Measurements from ENCODE around the gene CEP95.

CEP95 gene

GRCh38 chr17:64519601-64520000 lies 12.8 kb downstream of the CEP95 start:
- Histone ChIP-seq H2AFZ (ENCODE audit: insufficient read depth, low read length, poor library complexity) (no peak overlapping the region), H2BK12ac (ENCODE audit: low read length) (no peak overlapping the region), H4K12ac (ENCODE audit: low read depth, low read length) (no peak overlapping the region), H3K9ac (ENCODE audit: low read length) (no peak overlapping the region), H2AK5ac (ENCODE audit: low read length) (no peak overlapping the region), H3K4me1 (ENCODE audit: control insufficient read depth in 1 of 2, insufficient read depth in 2 of 2, low read length in 2 of 2) (no peaks in the 10 kb centered on the region), H3K4me2 (ENCODE audit: low read length) (no peak overlapping the region), H3K27ac (ENCODE audit: low read depth, low read length) (no peak overlapping the region), H3K79me1 (ENCODE audit: low read length) (no peaks in the 10 kb centered on the region), H3K14ac (ENCODE audit: low read length) (no peak overlapping the region), H4K91ac (ENCODE audit: low read depth, low read length) (no peak overlapping the region), H3K18ac (ENCODE audit: low read length) (no peak overlapping the region), H2BK120ac (ENCODE audit: insufficient read depth, low read length, poor library complexity) (no peak overlapping the region), H2BK5ac (ENCODE audit: low read depth, low read length, poor library complexity) (no peak overlapping the region), H3K36me3 (ENCODE audit: control insufficient read depth in 1 of 2, insufficient read depth in 2 of 2, low read length in 2 of 2) (peaks cover 26 to 35% of the 10 kb centered on the region in 2 experiments), H3K27me3 (ENCODE audit: insufficient read depth, low read length) (no peaks in the 10 kb centered on the region), H3K4me3 (ENCODE audit: low read depth, low read length) (no peak overlapping the region), H3K23ac (ENCODE audit: low read length) (no peak overlapping the region), H4K8ac (ENCODE audit: low read depth, low read length) (no peak overlapping the region), H3K79me2 (ENCODE audit: control insufficient read depth, insufficient read depth, low read length, poor library complexity) (no peaks in the 10 kb centered on the region), H3K9me3 (ENCODE audit: insufficient read depth, low read depth, low read length) (no peaks in the 10 kb centered on the region), H3K4ac (ENCODE audit: low read depth, low read length) (no peak overlapping the region)
- DNase-seq = no peak
- WGBS (ENCODE audit: extremely low coverage, insufficient coverage, insufficient read length) = no CpG with 5 or more reads among the region's 6 CpGs

GRCh38 chr17:64520359-64520758 lies 13.6 kb downstream of the CEP95 start:
- Histone ChIP-seq H2AFZ (ENCODE audit: insufficient read depth, low read length, poor library complexity) (no peak overlapping the region), H3K36me3 (ENCODE audit: control insufficient read depth in 1 of 2, insufficient read depth in 2 of 2, low read length in 2 of 2) (peaks cover 30 to 37% of the 10 kb centered on the region in 2 experiments), H3K9me3 (ENCODE audit: insufficient read depth, low read depth, low read length) (no peaks in the 10 kb centered on the region), H3K9ac (ENCODE audit: low read length) (no peak overlapping the region), H3K27ac (ENCODE audit: low read depth, low read length) (no peak overlapping the region), H3K4me2 (ENCODE audit: low read length) (no peak overlapping the region), H3K4me1 (ENCODE audit: control insufficient read depth in 1 of 2, insufficient read depth in 2 of 2, low read length in 2 of 2) (no peaks in the 10 kb centered on the region), H3K27me3 (ENCODE audit: insufficient read depth, low read length) (no peaks in the 10 kb centered on the region), H4K91ac (ENCODE audit: low read depth, low read length) (no peak overlapping the region), H3K18ac (ENCODE audit: low read length) (no peak overlapping the region), H3K14ac (ENCODE audit: low read length) (no peak overlapping the region), H3K4ac (ENCODE audit: low read depth, low read length) (no peak overlapping the region), H3K79me2 (ENCODE audit: control insufficient read depth, insufficient read depth, low read length, poor library complexity) (no peaks in the 10 kb centered on the region), H4K8ac (ENCODE audit: low read depth, low read length) (no peak overlapping the region), H4K12ac (ENCODE audit: low read depth, low read length) (no peak overlapping the region), H3K79me1 (ENCODE audit: low read length) (no peaks in the 10 kb centered on the region), H2BK12ac (ENCODE audit: low read length) (no peak overlapping the region), H2BK5ac (ENCODE audit: low read depth, low read length, poor library complexity) (no peak overlapping the region), H2AK5ac (ENCODE audit: low read length) (no peak overlapping the region), H2BK120ac (ENCODE audit: insufficient read depth, low read length, poor library complexity) (no peak overlapping the region), H3K4me3 (ENCODE audit: low read depth, low read length) (no peak overlapping the region), H3K23ac (ENCODE audit: low read length) (no peak overlapping the region)
- DNase-seq = no peak
- no CpG with 5 or more reads among the region's 6 CpGs for WGBS (ENCODE audit: extremely low coverage, insufficient coverage, insufficient read length)

- Histone ChIP-seq H3K36me3 (ENCODE audit: control insufficient read depth in 1 of 2, insufficient read depth in 2 of 2, low read length in 2 of 2) (peaks cover 29 to 42% of the 10 kb centered on the region in 2 experiments), H3K79me2 (ENCODE audit: control insufficient read depth, insufficient read depth, low read length, poor library complexity) (no peaks in the 10 kb centered on the region), H2AFZ (ENCODE audit: insufficient read depth, low read length, poor library complexity) (no peak overlapping the region), H3K4me1 (ENCODE audit: control insufficient read depth in 1 of 2, insufficient read depth in 2 of 2, low read length in 2 of 2) (no peaks in the 10 kb centered on the region), H4K12ac (ENCODE audit: low read depth, low read length) (no peak overlapping the region), H2BK120ac (ENCODE audit: insufficient read depth, low read length, poor library complexity) (no peak overlapping the region), H3K4me2 (ENCODE audit: low read length) (no peak overlapping the region), H3K27ac (ENCODE audit: low read depth, low read length) (no peak overlapping the region), H3K79me1 (ENCODE audit: low read length) (no peaks in the 10 kb centered on the region), H3K4me3 (ENCODE audit: low read depth, low read length) (no peak overlapping the region), H2AK5ac (ENCODE audit: low read length) (no peak overlapping the region), H3K9me3 (ENCODE audit: insufficient read depth, low read depth, low read length) (no peaks in the 10 kb centered on the region), H3K9ac (ENCODE audit: low read length) (no peak overlapping the region), H3K23ac (ENCODE audit: low read length) (no peak overlapping the region), H4K91ac (ENCODE audit: low read depth, low read length) (no peak overlapping the region), H3K14ac (ENCODE audit: low read length) (no peak overlapping the region), H3K4ac (ENCODE audit: low read depth, low read length) (no peak overlapping the region), H2BK5ac (ENCODE audit: low read depth, low read length, poor library complexity) (no peak overlapping the region), H4K8ac (ENCODE audit: low read depth, low read length) (no peak overlapping the region), H2BK12ac (ENCODE audit: low read length) (no peak overlapping the region), H3K18ac (ENCODE audit: low read length) (no peak overlapping the region), H3K27me3 (ENCODE audit: insufficient read depth, low read length) (no peaks in the 10 kb centered on the region)
- DNase-seq = no peak
- WGBS (ENCODE audit: extremely low coverage, insufficient coverage, insufficient read length) = no CpG with 5 or more reads among the region's 2 CpGs
Measured at GRCh38 chr17:64527914-64528313, 21.1 kb downstream of the CEP95 start.

- no peaks in the 10 kb centered on the region for H3K9me3 ChIP-seq (ENCODE audit: insufficient read depth, low read depth, low read length)
Measured at GRCh38 chr17:64529221-64529620, 22.4 kb downstream of the CEP95 start.

More at GRCh38 chr17:64529221-64529620, 22.4 kb downstream of the CEP95 start:
- Histone ChIP-seq H3K4ac (ENCODE audit: low read depth, low read length) (no peak overlapping the region), H2AFZ (ENCODE audit: insufficient read depth, low read length, poor library complexity) (no peak overlapping the region), H3K36me3 (ENCODE audit: control insufficient read depth in 1 of 2, insufficient read depth in 2 of 2, low read length in 2 of 2) (peaks cover 32 to 49% of the 10 kb centered on the region in 2 experiments), H3K27ac (ENCODE audit: low read depth, low read length) (no peak overlapping the region), H2BK5ac (ENCODE audit: low read depth, low read length, poor library complexity) (no peak overlapping the region), H3K23ac (ENCODE audit: low read length) (no peak overlapping the region), H3K79me1 (ENCODE audit: low read length) (no peaks in the 10 kb centered on the region), H4K91ac (ENCODE audit: low read depth, low read length) (no peak overlapping the region), H2BK120ac (ENCODE audit: insufficient read depth, low read length, poor library complexity) (no peak overlapping the region), H3K79me2 (ENCODE audit: control insufficient read depth, insufficient read depth, low read length, poor library complexity) (no peaks in the 10 kb centered on the region), H2AK5ac (ENCODE audit: low read length) (no peak overlapping the region), H3K4me3 (ENCODE audit: low read depth, low read length) (no peak overlapping the region), H3K4me1 (ENCODE audit: control insufficient read depth in 1 of 2, insufficient read depth in 2 of 2, low read length in 2 of 2) (no peaks in the 10 kb centered on the region), H4K12ac (ENCODE audit: low read depth, low read length) (no peak overlapping the region), H3K4me2 (ENCODE audit: low read length) (no peak overlapping the region), H3K14ac (ENCODE audit: low read length) (no peak overlapping the region), H3K9ac (ENCODE audit: low read length) (no peak overlapping the region), H4K8ac (ENCODE audit: low read depth, low read length) (no peak overlapping the region), H3K18ac (ENCODE audit: low read length) (no peak overlapping the region), H2BK12ac (ENCODE audit: low read length) (no peak overlapping the region), H3K27me3 (ENCODE audit: insufficient read depth, low read length) (no peaks in the 10 kb centered on the region)
- no peak for DNase-seq
- WGBS (ENCODE audit: extremely low coverage, insufficient coverage, insufficient read length) = no CpG with 5 or more reads among the region's 5 CpGs
